ENCODE measurements around the gene TSGA10IP. TPM values are rescaled to one million over a fixed set of nuclear protein-coding genes. Genes with fewer than 3 reads are reported as not detected.

The TSGA10IP gene
- total and polyA plus RNA-seq, 10 donors: 0.06 to 0.24 (median 0.19) TPM; not detected in 6

GRCh38 chr11:65921033-65921555 lies 24.2 kb upstream of the TSGA10IP start:
- TF ChIP-seq POLR2A (IDR thresholded peaks at IDR 0.05): no peak
- no peak for TF ChIP-seq CTCF (IDR thresholded peaks at IDR 0.05 in 8 of 11, conservative IDR thresholded peaks at IDR 0.05 in 3 of 11)
- TF ChIP-seq POLR2AphosphoS5 (IDR thresholded peaks at IDR 0.05): no peak
- Histone ChIP-seq H3K27ac (peak overlapping the region in 1 of 8 donors; percentile 98), H3K4me1 (peaks cover 32 to 63% (median 39%) of the 10 kb centered on the region in 6 donors), H3K36me3 (peaks cover 0 to 66% (median 19%) of the 10 kb centered on the region in 6 donors), H3K27me3 (replicated peaks in 1 of 7) (no peaks in the 10 kb centered on the region), H3K9me3 (no peaks in the 10 kb centered on the region), H3K4me3 (peak overlapping the region in 3 of 8 donors; percentile 96 to 100 (median 96))
- intact Hi-C loops (cut with DNase I; ENCODE audit: low total_unique reads): no loop called here
- no peak for DNase-seq
- WGBS, 5 donors: 89 to 92% (median 89%) methylated on average over 11 to 12 of the region's 12 CpGs

GRCh38 chr11:65921876-65922275 lies 23.4 kb upstream of the TSGA10IP start:
- H3K4me1 ChIP-seq: peaks cover 25 to 59% (median 31%) of the 10 kb centered on the region in 6 donors
- H3K36me3 ChIP-seq: peaks cover 0 to 62% (median 19%) of the 10 kb centered on the region in 6 donors
- H3K27me3 ChIP-seq (replicated peaks in 1 of 7): no peaks in the 10 kb centered on the region
- no peak overlapping the region for H3K4me3 ChIP-seq
- 94 to 98% (median 96%) methylated on average over 7 to 10 of the region's 10 CpGs for WGBS, 5 donors
- H3K27ac ChIP-seq: peak overlapping the region in 1 of 8 donors; percentile 12
- TF ChIP-seq CTCF (IDR thresholded peaks at IDR 0.05 in 8 of 11, conservative IDR thresholded peaks at IDR 0.05 in 3 of 11) (no peak), POLR2A (IDR thresholded peaks at IDR 0.05) (no peak), POLR2AphosphoS5 (IDR thresholded peaks at IDR 0.05) (peak in 1 of 3 donors; percentile 44)
- intact Hi-C loops (cut with DNase I; ENCODE audit: low total_unique reads): no loop called here
- no peaks in the 10 kb centered on the region for H3K9me3 ChIP-seq
- no peak for DNase-seq

GRCh38 chr11:65922565-65922964 lies 22.7 kb upstream of the TSGA10IP start:
- Histone ChIP-seq H3K36me3 (peaks cover 0 to 55% (median 19%) of the 10 kb centered on the region in 6 donors), H3K4me1 (peaks cover 21 to 59% (median 30%) of the 10 kb centered on the region in 6 donors), H3K4me3 (no peak overlapping the region), H3K27ac (peak overlapping the region in 1 of 8 donors; percentile 12), H3K9me3 (no peaks in the 10 kb centered on the region), H3K27me3 (replicated peaks in 1 of 7) (no peaks in the 10 kb centered on the region)
- WGBS, 5 donors: 42 to 77% (median 44%) methylated on average over 3 of the region's 3 CpGs
- no peak for TF ChIP-seq POLR2A (IDR thresholded peaks at IDR 0.05)
- TF ChIP-seq CTCF (IDR thresholded peaks at IDR 0.05 in 8 of 11, conservative IDR thresholded peaks at IDR 0.05 in 3 of 11): no peak
- TF ChIP-seq POLR2AphosphoS5 (IDR thresholded peaks at IDR 0.05): no peak
- no peak for DNase-seq
- intact Hi-C loops (cut with DNase I; ENCODE audit: low total_unique reads): no loop called here

GRCh38 chr11:65925397-65925796 lies 19.9 kb upstream of the TSGA10IP start:
- H3K9me3 ChIP-seq: no peaks in the 10 kb centered on the region
- TF ChIP-seq CTCF (IDR thresholded peaks at IDR 0.05 in 8 of 11, conservative IDR thresholded peaks at IDR 0.05 in 3 of 11): no peak

More at GRCh38 chr11:65925397-65925796, 19.9 kb upstream of the TSGA10IP start:
- intact Hi-C loops (cut with DNase I; ENCODE audit: low total_unique reads): no loop called here
- Histone ChIP-seq H3K36me3 (peaks cover 0 to 52% (median 19%) of the 10 kb centered on the region in 6 donors), H3K27me3 (replicated peaks in 1 of 7) (no peaks in the 10 kb centered on the region), H3K4me3 (no peak overlapping the region), H3K27ac (no peak overlapping the region), H3K4me1 (peaks cover 22 to 59% (median 31%) of the 10 kb centered on the region in 6 donors)
- 86 to 92% (median 92%) methylated on average over 2 of the region's 2 CpGs for WGBS, 5 donors
- DNase-seq: no peak
